Measurements from ENCODE around the gene ATG2A. TPM values are rescaled to one million over a fixed set of nuclear protein-coding genes. Genes with fewer than 3 reads are reported as not detected.

The ATG2A gene
- total RNA-seq, 1 donor from 2014 or later, result 28.7 TPM

DNA sequence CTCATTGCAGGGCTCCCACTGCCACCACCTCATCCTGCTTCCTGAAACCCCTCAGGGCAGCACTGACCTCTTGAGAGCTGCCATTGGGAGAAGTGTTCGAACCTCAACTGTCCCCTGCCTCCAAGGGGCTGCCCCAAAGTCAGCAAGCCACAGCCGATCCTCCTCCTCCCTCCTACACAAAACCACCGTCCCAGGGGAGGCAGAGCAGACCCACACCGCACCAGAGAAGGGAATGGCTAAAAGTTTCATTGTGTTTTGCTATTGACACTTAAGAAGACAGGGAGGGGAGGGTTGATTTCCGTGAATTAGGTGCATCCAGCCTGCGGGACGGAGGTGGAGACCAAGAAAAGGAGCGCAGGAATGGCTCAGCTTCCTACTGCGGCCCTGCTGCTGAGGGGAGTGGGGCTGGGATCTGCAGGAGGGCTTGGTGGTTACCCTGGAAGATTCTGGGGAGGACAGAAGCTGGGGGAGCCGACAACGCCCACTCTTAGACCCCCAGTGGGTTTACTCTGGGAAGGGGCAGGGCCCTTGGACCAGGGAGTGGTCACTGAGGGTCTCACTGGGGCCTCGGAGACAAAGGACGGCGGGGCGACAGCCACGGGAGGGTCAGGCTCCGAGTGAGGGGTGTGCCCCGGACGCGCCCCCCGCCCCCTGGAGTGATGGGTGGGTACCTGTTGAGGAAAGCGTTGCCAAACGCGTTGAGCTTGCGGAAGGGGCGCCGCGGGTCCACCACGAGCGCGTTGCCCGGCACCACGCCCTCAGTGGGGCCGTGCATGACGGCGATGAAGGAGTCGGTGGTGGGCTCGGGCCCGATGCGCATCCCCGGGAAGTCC, 39.4 kb downstream of the ATG2A start:
- DNase-seq (ENCODE audit: extremely low spot score, unreplicated experiment), result no peak
- Mint-ChIP-seq H3K4me1 (ENCODE audit: unreplicated experiment) (peaks cover 46% of the 10 kb centered on the region), H3K9me3 (ENCODE audit: unreplicated experiment) (no peaks in the 10 kb centered on the region), H3K27ac (ENCODE audit: unreplicated experiment) (peak overlapping the region; percentile 87), H3K27me3 (ENCODE audit: unreplicated experiment) (no peaks in the 10 kb centered on the region), H3K36me3 (ENCODE audit: unreplicated experiment) (peaks cover 3% of the 10 kb centered on the region), H3K4me3 (ENCODE audit: unreplicated experiment) (peak overlapping the region; percentile 92)
- TF ChIP-seq, protein P1, sequence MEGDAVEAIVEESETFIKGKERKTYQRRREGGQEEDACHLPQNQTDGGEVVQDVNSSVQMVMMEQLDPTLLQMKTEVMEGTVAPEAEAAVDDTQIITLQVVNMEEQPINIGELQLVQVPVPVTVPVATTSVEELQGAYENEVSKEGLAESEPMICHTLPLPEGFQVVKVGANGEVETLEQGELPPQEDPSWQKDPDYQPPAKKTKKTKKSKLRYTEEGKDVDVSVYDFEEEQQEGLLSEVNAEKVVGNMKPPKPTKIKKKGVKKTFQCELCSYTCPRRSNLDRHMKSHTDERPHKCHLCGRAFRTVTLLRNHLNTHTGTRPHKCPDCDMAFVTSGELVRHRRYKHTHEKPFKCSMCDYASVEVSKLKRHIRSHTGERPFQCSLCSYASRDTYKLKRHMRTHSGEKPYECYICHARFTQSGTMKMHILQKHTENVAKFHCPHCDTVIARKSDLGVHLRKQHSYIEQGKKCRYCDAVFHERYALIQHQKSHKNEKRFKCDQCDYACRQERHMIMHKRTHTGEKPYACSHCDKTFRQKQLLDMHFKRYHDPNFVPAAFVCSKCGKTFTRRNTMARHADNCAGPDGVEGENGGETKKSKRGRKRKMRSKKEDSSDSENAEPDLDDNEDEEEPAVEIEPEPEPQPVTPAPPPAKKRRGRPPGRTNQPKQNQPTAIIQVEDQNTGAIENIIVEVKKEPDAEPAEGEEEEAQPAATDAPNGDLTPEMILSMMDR (IDR thresholded peaks at IDR 0.05), result no peak

DNA sequence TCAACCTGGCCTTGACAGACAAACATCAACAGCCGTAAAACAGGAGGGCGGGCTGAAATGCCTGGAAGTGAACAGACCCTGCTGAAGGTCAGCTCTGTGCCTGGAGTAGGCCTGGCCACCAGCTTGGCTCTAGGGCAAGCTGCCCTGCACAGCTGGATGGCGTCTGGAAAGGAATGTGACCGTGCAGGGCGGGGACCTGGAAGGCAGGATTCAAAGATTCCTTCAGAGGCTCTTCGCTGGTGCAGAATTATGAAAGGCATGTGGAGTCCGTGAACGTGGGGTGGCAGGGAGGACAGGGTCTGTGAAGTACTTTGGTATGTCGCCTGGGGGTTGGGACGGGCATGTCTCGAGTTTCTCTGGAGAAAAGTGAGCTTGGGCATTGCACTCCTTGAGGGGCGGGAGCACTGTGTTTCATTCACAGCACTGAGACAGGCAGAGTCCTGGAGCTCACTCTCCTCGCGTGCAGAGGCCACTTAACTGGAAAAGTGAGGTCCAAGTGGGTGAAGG, 40.1 kb downstream of the ATG2A start:
- H3K36me3 Mint-ChIP-seq (ENCODE audit: unreplicated experiment), result peaks cover 4% of the 10 kb centered on the region
- H3K9me3 Mint-ChIP-seq (ENCODE audit: unreplicated experiment), result no peaks in the 10 kb centered on the region
- H3K27me3 Mint-ChIP-seq (ENCODE audit: unreplicated experiment), result no peaks in the 10 kb centered on the region
- TF ChIP-seq, protein P1 (IDR thresholded peaks at IDR 0.05), result no peak
- DNase-seq (ENCODE audit: extremely low spot score, unreplicated experiment), result no peak
- H3K4me3 Mint-ChIP-seq (ENCODE audit: unreplicated experiment), result peak overlapping the region; percentile 92
- peaks cover 43% of the 10 kb centered on the region for H3K4me1 Mint-ChIP-seq (ENCODE audit: unreplicated experiment)
- peak overlapping the region; percentile 87 for H3K27ac Mint-ChIP-seq (ENCODE audit: unreplicated experiment)

DNA sequence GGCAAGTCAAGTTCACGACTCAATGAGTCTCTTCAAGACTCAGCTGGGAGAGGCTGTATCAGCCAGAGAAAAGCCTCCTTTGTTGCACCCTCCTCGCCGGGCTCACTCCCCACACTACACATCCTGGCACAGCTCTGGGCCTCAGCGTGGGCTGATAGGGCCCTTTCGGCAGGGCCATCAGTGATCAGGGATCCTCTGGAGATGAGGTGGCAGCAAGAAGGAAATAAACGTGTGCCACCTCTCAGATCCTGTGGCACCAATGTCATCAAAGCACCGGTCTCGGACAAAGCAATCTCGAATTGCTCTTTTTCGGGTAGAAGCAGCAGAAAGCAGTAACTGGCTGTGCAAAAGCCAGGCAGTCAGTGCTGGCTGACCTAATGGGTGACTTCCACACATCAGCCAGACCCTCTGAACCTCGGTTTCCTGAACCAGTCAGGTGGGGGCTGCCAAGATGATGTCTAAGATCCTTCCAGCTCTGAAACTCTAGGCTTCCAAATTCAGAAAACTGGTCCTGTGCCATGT, 40.7 kb downstream of the ATG2A start:
- no peaks in the 10 kb centered on the region for H3K9me3 Mint-ChIP-seq (ENCODE audit: unreplicated experiment)
- TF ChIP-seq, protein P1 (IDR thresholded peaks at IDR 0.05), result no peak
- H3K27me3 Mint-ChIP-seq (ENCODE audit: unreplicated experiment), result no peaks in the 10 kb centered on the region
- H3K36me3 Mint-ChIP-seq (ENCODE audit: unreplicated experiment), result peaks cover 10% of the 10 kb centered on the region
- peaks cover 47% of the 10 kb centered on the region for H3K4me1 Mint-ChIP-seq (ENCODE audit: unreplicated experiment)
- H3K27ac Mint-ChIP-seq (ENCODE audit: unreplicated experiment), result peak overlapping the region; percentile 87
- no peak for DNase-seq (ENCODE audit: extremely low spot score, unreplicated experiment)
- peak overlapping the region; percentile 92 for H3K4me3 Mint-ChIP-seq (ENCODE audit: unreplicated experiment)

DNA sequence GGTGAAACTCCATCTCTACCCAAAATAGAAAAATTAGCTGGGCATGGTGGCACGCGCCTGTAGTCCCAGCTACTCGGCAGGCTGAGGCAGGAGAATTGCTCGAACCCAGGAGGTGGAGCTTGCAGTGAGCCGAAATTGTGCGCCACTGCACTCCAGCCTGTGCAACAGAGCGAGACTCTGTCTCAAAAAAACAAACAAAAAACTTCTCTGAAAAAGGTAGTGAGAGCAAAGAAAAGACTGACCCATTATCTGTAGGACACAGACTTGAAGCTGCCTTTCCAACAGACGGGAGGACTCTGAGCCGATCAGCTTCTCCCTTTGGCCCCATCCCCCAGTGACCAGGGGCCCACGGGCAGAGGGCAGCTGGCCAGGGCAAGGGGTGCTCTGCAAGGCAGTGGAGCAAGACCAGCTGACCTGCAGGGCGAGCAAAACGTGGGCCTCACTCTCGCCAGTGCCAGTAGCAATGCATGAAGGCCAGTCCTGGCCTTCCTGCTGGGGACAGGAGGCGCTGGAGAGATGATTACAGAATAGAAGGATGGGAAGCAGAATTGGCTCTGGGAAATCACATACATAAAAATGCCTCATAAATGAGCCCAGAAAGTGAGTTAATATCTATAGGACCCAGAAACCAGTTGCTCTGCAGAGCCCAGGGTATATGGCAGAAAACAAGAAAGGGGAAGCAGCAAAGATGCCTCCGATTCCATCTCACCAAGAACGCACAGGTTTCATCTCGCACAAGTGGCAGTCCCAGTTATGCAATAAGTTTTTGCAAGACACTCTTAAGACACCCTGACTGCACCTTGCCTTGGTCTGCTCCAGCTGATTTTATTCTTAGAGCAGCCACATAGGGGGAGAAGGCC, 41.4 kb downstream of the ATG2A start:
- Mint-ChIP-seq H3K27ac (ENCODE audit: unreplicated experiment) (peak overlapping the region; percentile 87), H3K4me3 (ENCODE audit: unreplicated experiment) (peak overlapping the region; percentile 92)

More for the DNA sequence above, 41.4 kb downstream of the ATG2A start:
- Mint-ChIP-seq H3K4me1 (ENCODE audit: unreplicated experiment) (peaks cover 53% of the 10 kb centered on the region), H3K36me3 (ENCODE audit: unreplicated experiment) (peaks cover 11% of the 10 kb centered on the region), H3K9me3 (ENCODE audit: unreplicated experiment) (no peaks in the 10 kb centered on the region), H3K27me3 (ENCODE audit: unreplicated experiment) (no peaks in the 10 kb centered on the region)
- no peak for DNase-seq (ENCODE audit: extremely low spot score, unreplicated experiment)
- TF ChIP-seq, protein P1 (IDR thresholded peaks at IDR 0.05), result no peak
